Panc1 (cell line): ENCODE measurements around the gene HAUS1.

Experiments
- CTCF ChIP-seq: fragments of 450-650 bp; IDR thresholded peaks from 2 replicates; pipeline ENCODE4 v1.5.1; 2017; ENCODE audit warnings: mild to moderate bottlenecking
- POLR2AphosphoS5 ChIP-seq: IDR thresholded peaks from 2 replicates; pipeline ENCODE4 v1.6.1; 2012; ENCODE audit warnings: mild to moderate bottlenecking, low read depth, low read length, moderate library complexity
- REST ChIP-seq, 2 experiments: IDR thresholded peaks; 2 replicates each; pipeline ENCODE4 v1.6.1; 2011 to 2012; ENCODE audit warnings: low read depth in 2 of 2, control low read depth in 1 of 2, low read length in 1 of 2, mild to moderate bottlenecking in 1 of 2, moderate library complexity in 1 of 2; ENCODE audit not compliant: insufficient read depth in 1 of 2

DNA sequence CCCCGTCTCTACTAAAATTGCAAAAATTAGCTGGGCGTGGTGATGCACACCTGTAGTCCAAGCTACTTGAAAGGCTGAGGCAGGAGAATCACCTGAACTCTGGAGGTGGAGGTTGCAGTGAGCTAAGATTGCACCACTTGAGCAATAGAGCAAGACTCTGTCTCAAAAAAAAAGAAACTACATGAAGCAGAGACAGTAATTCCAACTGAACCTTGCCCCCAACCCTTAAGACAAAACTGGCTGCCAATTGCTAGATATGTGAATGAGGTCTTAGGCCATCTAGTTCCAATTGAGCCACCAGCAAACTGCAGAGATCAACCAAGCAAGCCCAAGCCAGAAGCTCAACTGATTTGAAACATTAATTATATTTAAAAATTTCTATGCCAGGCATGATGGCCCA lies 25.9 kb downstream of the HAUS1 start:
- TF ChIP-seq POLR2AphosphoS5 (no peak), CTCF (no peak), REST (IDR thresholded peaks at IDR 0.05; ENCODE audit: insufficient read depth in 1 of 2, low read depth in 2 of 2, low read length in 1 of 2) (no peak)
